Measurements from ENCODE around the gene RRM2. TPM values are rescaled to one million over a fixed set of nuclear protein-coding genes. Genes with fewer than 3 reads are reported as not detected.
"Not testable (repeated sequence)": the region's sequence is repeated elsewhere in the genome, so short reads cannot be mapped to it uniquely, and the experiment has no call there.

RRM2 gene
- total RNA-seq, 4 donors from 2014 or later = 1.7 to 4.6 TPM; not detected in 2

- no peak overlapping the region for H3K27ac ChIP-seq (replicated peaks in 1 of 4)
- DNase-seq (ENCODE audit: extremely low spot score) = no peak
- intact Hi-C loops (cut with DNase I) = loop anchor here (10.0 kb wide), 1 partner anchor 275 kb away; no protein-coding TSS in a partner anchor
- peaks cover 0 to 7% (median 7%) of the 10 kb centered on the region in 4 donors for H3K4me1 ChIP-seq
- H3K9me3 ChIP-seq = no peaks in the 10 kb centered on the region
- TF ChIP-seq EP300 (IDR thresholded peaks at IDR 0.05) (no peak), POLR2A (IDR thresholded peaks at IDR 0.05; ENCODE audit: low read depth) (no peak), POLR2AphosphoS5 (IDR thresholded peaks at IDR 0.05) (no peak)
- TF ChIP-seq, protein P1, sequence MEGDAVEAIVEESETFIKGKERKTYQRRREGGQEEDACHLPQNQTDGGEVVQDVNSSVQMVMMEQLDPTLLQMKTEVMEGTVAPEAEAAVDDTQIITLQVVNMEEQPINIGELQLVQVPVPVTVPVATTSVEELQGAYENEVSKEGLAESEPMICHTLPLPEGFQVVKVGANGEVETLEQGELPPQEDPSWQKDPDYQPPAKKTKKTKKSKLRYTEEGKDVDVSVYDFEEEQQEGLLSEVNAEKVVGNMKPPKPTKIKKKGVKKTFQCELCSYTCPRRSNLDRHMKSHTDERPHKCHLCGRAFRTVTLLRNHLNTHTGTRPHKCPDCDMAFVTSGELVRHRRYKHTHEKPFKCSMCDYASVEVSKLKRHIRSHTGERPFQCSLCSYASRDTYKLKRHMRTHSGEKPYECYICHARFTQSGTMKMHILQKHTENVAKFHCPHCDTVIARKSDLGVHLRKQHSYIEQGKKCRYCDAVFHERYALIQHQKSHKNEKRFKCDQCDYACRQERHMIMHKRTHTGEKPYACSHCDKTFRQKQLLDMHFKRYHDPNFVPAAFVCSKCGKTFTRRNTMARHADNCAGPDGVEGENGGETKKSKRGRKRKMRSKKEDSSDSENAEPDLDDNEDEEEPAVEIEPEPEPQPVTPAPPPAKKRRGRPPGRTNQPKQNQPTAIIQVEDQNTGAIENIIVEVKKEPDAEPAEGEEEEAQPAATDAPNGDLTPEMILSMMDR (IDR thresholded peaks at IDR 0.05) = no peak
- H3K27me3 ChIP-seq = peaks cover 0 to 41% (median 4%) of the 10 kb centered on the region in 4 donors
- 54% methylated on average over 5 of the region's 5 CpGs for WGBS
- H3K36me3 ChIP-seq = no peaks in the 10 kb centered on the region
- H3K4me3 ChIP-seq = no peak overlapping the region
Observed at GRCh38 chr2:10089565-10090190, 32.9 kb upstream of the RRM2 start.

- peaks cover 0 to 41% (median 4%) of the 10 kb centered on the region in 4 donors for H3K27me3 ChIP-seq
- H3K27ac ChIP-seq (replicated peaks in 1 of 4) = no peak overlapping the region
- peak overlapping the region; percentile 44 to 57 (median 47) for H3K4me3 ChIP-seq
- no peak for DNase-seq (ENCODE audit: extremely low spot score)
- H3K4me1 ChIP-seq = peaks cover 0 to 7% (median 7%) of the 10 kb centered on the region in 4 donors
- TF ChIP-seq, protein P1 (IDR thresholded peaks at IDR 0.05) = no peak
- no peak for TF ChIP-seq POLR2A (IDR thresholded peaks at IDR 0.05; ENCODE audit: low read depth)
- TF ChIP-seq EP300 (IDR thresholded peaks at IDR 0.05) = no peak
- no peak for TF ChIP-seq POLR2AphosphoS5 (IDR thresholded peaks at IDR 0.05)
- intact Hi-C loops (cut with DNase I) = loop anchor here (10.0 kb wide), 1 partner anchor 277 kb away; no protein-coding TSS in a partner anchor
- H3K9me3 ChIP-seq = no peaks in the 10 kb centered on the region
- H3K36me3 ChIP-seq = no peaks in the 10 kb centered on the region
- 35% methylated on average over 24 of the region's 52 CpGs for WGBS
Observed at GRCh38 chr2:10091182-10091888, 31.2 kb upstream of the RRM2 start.

DNA sequence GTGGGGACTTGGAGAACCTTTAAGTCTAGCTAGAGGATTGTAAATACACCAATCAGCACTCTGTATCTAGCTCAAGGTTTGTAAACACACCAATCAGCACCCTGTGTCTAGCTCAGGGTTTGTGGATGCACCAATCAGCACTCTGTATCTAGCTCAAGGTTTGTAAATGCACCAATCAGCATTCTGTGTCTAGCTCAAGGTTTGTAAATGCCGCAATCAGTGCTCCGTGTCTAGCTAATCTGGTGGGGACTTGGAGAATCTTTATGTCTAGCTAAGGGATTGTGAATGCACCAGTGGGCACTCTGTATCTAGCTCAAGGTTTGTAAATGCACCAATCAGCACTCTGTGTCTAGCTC is 30.7 kb upstream of the RRM2 start:
- peak overlapping the region in 2 of 4 donors; percentile 45 to 49 for H3K4me3 ChIP-seq
- peaks cover 0 to 41% (median 4%) of the 10 kb centered on the region in 4 donors for H3K27me3 ChIP-seq
- 100% methylated on average over 2 of the region's 2 CpGs for WGBS
- H3K27ac ChIP-seq (replicated peaks in 1 of 4); H3K36me3 ChIP-seq; H3K9me3 ChIP-seq; H3K4me1 ChIP-seq; DNase-seq (ENCODE audit: extremely low spot score): not testable (repeated sequence)
- intact Hi-C loops (cut with DNase I) = loop anchor here (10.0 kb wide), 1 partner anchor 277 kb away; no protein-coding TSS in a partner anchor

- Histone ChIP-seq H3K4me3 (no peak overlapping the region), H3K27me3 (peaks cover 0 to 33% (median 4%) of the 10 kb centered on the region in 4 donors), H3K9me3 (no peaks in the 10 kb centered on the region), H3K36me3 (no peaks in the 10 kb centered on the region), H3K4me1 (peaks cover 0 to 18% (median 16%) of the 10 kb centered on the region in 4 donors), H3K27ac (replicated peaks in 1 of 4) (no peak overlapping the region)
- WGBS = 89% methylated on average over 11 of the region's 13 CpGs
- no peak for DNase-seq (ENCODE audit: extremely low spot score)
- no peak for TF ChIP-seq POLR2A (IDR thresholded peaks at IDR 0.05; ENCODE audit: low read depth)
- no peak for TF ChIP-seq EP300 (IDR thresholded peaks at IDR 0.05)
- TF ChIP-seq, protein P1 (IDR thresholded peaks at IDR 0.05) = no peak
- no peak for TF ChIP-seq POLR2AphosphoS5 (IDR thresholded peaks at IDR 0.05)
- intact Hi-C loops (cut with DNase I) = loop anchor here (10.0 kb wide), 1 partner anchor 280 kb away; no protein-coding TSS in a partner anchor
Observed at GRCh38 chr2:10094271-10094814, 28.2 kb upstream of the RRM2 start.

GRCh38 chr2:10095175-10095574 is 27.4 kb upstream of the RRM2 start:
- Histone ChIP-seq H3K27me3 (peaks cover 0 to 33% (median 4%) of the 10 kb centered on the region in 4 donors), H3K9me3 (no peaks in the 10 kb centered on the region), H3K4me3 (no peak overlapping the region), H3K27ac (replicated peaks in 1 of 4) (no peak overlapping the region), H3K36me3 (no peaks in the 10 kb centered on the region), H3K4me1 (peaks cover 0 to 18% (median 16%) of the 10 kb centered on the region in 4 donors)
- TF ChIP-seq POLR2AphosphoS5 (IDR thresholded peaks at IDR 0.05) (no peak), EP300 (IDR thresholded peaks at IDR 0.05) (no peak), POLR2A (IDR thresholded peaks at IDR 0.05; ENCODE audit: low read depth) (no peak)
- TF ChIP-seq, protein P1 (IDR thresholded peaks at IDR 0.05) = no peak
- WGBS = 89% methylated on average over 9 of the region's 9 CpGs
- intact Hi-C loops (cut with DNase I) = loop anchor here (10.0 kb wide), 1 partner anchor 280 kb away; no protein-coding TSS in a partner anchor
- DNase-seq (ENCODE audit: extremely low spot score) = no peak
